Colonic mucosa (tissue), 4 donors: ENCODE results near the gene SLC9A5. TPM values are rescaled to one million over a fixed set of nuclear protein-coding genes. Genes with fewer than 3 reads are reported as not detected.

Experiments
- DNase-seq: peaks from one replicate; pipeline ENCODE4 v3.0.0-alpha.2; 2020
- H3K27ac ChIP-seq: fragments of 200-600 bp; one replicate; pipeline ENCODE4 v1.8.0; 2021
- H3K27me3 ChIP-seq: fragments of 200-600 bp; one replicate; pipeline ENCODE4 v1.8.0; 2021
- H3K36me3 ChIP-seq: fragments of 200-600 bp; one replicate; pipeline ENCODE4 v1.8.0; 2021
- H3K4me1 ChIP-seq: fragments of 200-600 bp; one replicate; pipeline ENCODE4 v1.8.0; 2021; ENCODE audit warnings: mild to moderate bottlenecking
- H3K4me3 ChIP-seq: fragments of 200-600 bp; one replicate; pipeline ENCODE4 v1.8.0; 2021
- H3K9ac ChIP-seq, 2 donors: one replicate each; pipeline ENCODE4 v1.7.0; 2013; ENCODE audit warnings: control low read depth in 2 of 2, low read depth in 2 of 2, low read length in 2 of 2
- H3K9me3 ChIP-seq: fragments of 200-600 bp; one replicate; pipeline ENCODE4 v1.8.0; 2021
- CTCF ChIP-seq: fragments of 200-600 bp; IDR thresholded peaks from one replicate; pipeline ENCODE4 v1.8.0; 2022; ENCODE audit warnings: antibody characterized with exemption, mild to moderate bottlenecking
- intact Hi-C: fragments of 100-400 bp; cut with DNase I; formaldehyde crosslinking; loops from one replicate; pipeline ENCODE4 v1.14.1; 2022
- total RNA-seq, 2 donors: library from RNA; stranded (reverse); fragmentation: NEBNext Ultra II Directional in 1 of 2; extraction: Animal tissue kit (Norgen Biotek cat#: 25700) in 1 of 2; gene quantifications; one replicate each; pipeline ENCODE4 v1.2.1, GENCODE V29; 2021
- donor health status: healthy.
- donor health status: DM: no; HTN: no; CAD: no.
- donor health status: DM: no; HTN: no; CAD: no.

The SLC9A5 gene
- total RNA-seq, 2 donors from 2014 or later: 0.48 to 2.1 TPM

DNA sequence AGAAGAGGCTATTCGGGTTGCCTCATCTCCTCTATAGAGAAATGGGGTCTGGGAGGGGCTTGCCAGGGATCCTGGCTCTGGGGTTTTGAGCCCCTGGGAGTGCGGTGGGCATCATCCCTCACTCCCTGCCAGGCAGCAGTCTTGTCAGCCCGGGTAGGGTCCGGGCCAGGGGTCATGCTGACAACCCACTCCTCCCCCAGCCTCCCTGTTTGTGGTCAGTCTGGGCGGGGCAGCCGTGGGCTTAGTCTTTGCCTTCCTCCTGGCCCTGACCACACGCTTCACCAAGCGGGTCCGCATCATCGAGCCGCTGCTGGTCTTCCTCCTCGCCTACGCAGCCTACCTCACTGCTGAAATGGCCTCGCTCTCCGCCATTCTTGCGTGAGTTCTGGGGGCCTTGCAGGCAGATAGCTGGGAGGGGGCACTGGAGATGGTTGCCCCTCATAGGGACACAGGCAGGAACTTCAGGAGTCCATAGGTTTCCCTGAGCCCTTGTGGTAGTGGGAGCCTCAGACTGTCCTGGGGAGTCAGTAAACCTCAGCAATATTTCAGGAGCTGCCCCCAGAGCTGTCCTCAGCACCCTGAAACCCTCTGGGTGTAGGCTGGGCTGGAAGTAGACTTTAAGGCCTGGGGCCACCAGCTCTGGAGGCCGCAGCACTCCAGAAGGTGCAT lies 6.9 kb downstream of the SLC9A5 start:
- Histone ChIP-seq H3K9ac (no peak overlapping the region), H3K9me3 (no peaks in the 10 kb centered on the region), H3K4me3 (no peak overlapping the region), H3K27me3 (no peaks in the 10 kb centered on the region), H3K27ac (no peak overlapping the region), H3K4me1 (no peaks in the 10 kb centered on the region), H3K36me3 (no peaks in the 10 kb centered on the region)
- no peak for TF ChIP-seq CTCF
- no peak for DNase-seq
- intact Hi-C loops: no loop called here

DNA sequence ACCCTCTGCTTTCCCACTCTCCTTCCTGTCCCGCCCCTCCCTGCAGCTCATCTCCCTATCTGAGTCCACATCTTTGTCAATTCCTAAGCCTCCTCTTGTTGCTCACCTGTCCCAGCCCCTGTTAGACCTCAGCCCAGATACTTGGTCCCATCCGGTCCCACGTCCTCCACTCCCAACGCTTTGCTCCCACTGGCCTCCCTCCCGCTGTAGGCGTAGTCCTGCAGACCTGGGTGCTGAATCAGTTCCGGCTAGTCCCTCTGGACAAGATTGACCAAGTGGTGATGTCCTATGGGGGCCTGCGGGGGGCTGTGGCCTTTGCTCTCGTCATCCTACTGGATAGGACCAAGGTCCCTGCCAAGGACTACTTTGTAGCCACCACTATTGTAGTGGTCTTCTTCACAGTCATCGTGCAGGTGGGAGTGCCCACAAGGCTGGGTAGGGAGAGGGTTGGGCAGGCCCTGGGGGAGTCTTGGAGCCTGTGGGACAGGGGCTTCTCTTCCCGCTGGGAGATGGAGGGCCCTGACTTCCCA lies 8.0 kb downstream of the SLC9A5 start:
- DNase-seq: no peak
- Histone ChIP-seq H3K9ac (no peak overlapping the region), H3K9me3 (no peaks in the 10 kb centered on the region), H3K27me3 (no peaks in the 10 kb centered on the region), H3K27ac (no peak overlapping the region), H3K36me3 (no peaks in the 10 kb centered on the region), H3K4me3 (no peak overlapping the region), H3K4me1 (no peaks in the 10 kb centered on the region)
- no peak for TF ChIP-seq CTCF
- intact Hi-C loops: no loop called here

DNA sequence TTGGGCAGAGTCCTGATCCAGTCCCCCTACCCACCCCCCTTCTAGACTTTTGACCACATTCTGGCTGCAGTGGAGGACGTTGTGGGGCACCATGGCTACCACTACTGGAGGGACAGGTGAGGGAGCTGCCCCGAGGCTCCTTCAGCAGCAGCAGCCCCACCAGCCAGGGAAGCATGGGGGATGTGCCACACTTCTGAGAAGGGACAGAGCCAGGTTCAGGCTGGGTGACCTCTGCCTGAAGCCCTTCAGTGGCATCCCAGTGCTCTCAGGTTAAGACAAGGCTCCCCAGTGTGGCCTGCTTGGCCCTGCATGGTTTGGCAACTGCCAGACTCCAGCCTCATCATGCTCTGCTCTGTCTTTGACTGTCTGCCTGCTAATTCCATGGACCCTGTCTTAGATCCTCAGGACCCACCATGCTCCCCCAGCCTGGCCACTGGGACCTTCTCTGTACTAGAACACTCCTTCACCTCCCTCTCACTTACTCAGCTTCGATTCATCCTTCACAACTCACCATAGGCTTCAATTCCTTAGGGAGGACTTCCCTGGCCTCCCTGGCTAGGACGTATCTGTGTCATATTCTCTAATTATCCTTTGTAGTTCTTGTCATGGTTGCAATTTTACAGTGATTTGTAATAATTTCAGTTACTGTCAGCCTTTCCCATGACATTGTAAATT lies 8.8 kb downstream of the SLC9A5 start:
- TF ChIP-seq CTCF: no peak
- no peak for DNase-seq
- Histone ChIP-seq H3K4me3 (no peak overlapping the region), H3K4me1 (no peaks in the 10 kb centered on the region), H3K9ac (no peak overlapping the region), H3K27me3 (no peaks in the 10 kb centered on the region), H3K27ac (no peak overlapping the region), H3K9me3 (no peaks in the 10 kb centered on the region), H3K36me3 (no peaks in the 10 kb centered on the region)
- intact Hi-C loops: no loop called here

GRCh38 chr16:67258161-67258835 lies 9.5 kb downstream of the SLC9A5 start:
- Histone ChIP-seq H3K4me3 (no peak overlapping the region), H3K36me3 (no peaks in the 10 kb centered on the region), H3K9ac (no peak overlapping the region), H3K4me1 (no peaks in the 10 kb centered on the region), H3K9me3 (no peaks in the 10 kb centered on the region), H3K27me3 (no peaks in the 10 kb centered on the region), H3K27ac (no peak overlapping the region)
- intact Hi-C loops: no loop called here
- no peak for TF ChIP-seq CTCF
- no peak for DNase-seq

- Histone ChIP-seq H3K4me1 (no peaks in the 10 kb centered on the region), H3K9me3 (no peaks in the 10 kb centered on the region), H3K36me3 (no peaks in the 10 kb centered on the region), H3K9ac (no peak overlapping the region), H3K27me3 (no peaks in the 10 kb centered on the region), H3K27ac (no peak overlapping the region), H3K4me3 (no peak overlapping the region)
- intact Hi-C loops: no loop called here
- no peak for DNase-seq
- no peak for TF ChIP-seq CTCF
Observed at GRCh38 chr16:67259705-67260104, 10.9 kb downstream of the SLC9A5 start.
